Hippocampal formation (tissue), 2 donors: Measurements from ENCODE around the gene CCDC77.

Experiments used
- DNase-seq, 2 donors: peaks; one replicate each; lab custom pipeline; 2025; lab: John Stamatoyannopoulos, UW

The CCDC77 gene

GRCh38 chr12:480831-481816 is 79.7 kb downstream of the CCDC77 start:
- no peak for DNase-seq

GRCh38 chr12:482061-482460 is 80.6 kb downstream of the CCDC77 start:
- no peak for DNase-seq

GRCh38 chr12:484096-484495 is 82.7 kb downstream of the CCDC77 start:
- DNase-seq, result no peak

GRCh38 chr12:490260-490659 is 88.8 kb downstream of the CCDC77 start:
- no peak for DNase-seq
